HS-5 (cell line): ENCODE results near the gene PSTPIP1.
"Not testable (repeated sequence)": the region's sequence is repeated elsewhere in the genome, so short reads cannot be mapped to it uniquely, and the experiment has no call there.

Experiments
- DNase-seq: peaks from one replicate; pipeline ENCODE4 v3.0.0-alpha.2; 2012; ENCODE audit warnings: low read depth

The PSTPIP1 gene

DNA sequence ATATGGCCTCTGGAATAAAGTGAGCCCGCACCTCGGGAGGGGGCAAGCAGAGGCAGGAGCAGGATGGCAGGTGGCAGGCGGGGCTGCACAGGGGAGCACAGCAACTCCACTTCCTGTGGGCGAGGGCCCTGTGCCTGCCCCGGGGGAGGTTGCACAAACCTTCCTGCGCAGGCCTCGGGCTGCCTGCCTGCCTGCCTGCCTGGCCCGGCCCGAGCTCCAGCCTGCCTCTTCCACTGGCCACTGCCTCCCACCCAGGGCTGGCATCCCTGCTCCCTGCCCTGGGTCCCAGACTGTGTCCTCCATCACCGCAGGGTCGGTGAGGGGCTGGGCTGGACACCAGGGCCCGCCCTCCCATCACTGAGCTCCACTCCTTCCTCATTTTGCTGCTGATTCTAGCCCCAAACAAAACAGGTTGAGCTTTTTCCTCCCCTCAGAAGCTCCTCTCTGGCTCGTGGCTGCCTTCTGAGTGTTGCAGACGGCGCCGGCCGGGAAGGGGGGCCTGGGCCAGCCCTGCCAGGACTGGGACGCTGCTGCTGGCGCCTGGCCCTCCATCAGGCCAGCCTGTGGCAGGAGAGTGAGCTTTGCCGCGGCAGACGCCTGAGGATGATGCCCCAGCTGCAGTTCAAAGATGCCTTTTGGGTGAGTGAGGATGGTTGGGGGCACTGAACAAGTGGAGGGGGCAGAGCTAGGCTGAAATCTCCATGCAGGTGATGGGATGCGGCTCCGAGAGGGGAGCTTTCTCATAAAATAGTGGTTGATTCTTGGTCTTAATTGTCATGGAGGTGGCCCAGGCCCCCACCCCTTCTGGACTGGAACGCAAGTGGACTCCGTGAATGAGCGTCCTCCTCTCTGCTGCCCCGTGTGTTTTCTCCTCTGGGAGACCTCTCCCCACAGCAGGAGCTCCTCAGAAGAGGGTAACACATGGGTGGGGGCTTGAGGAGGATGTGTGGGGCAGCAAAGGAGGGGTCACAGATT, at the start of gene PSTPIP1:
Gene PSTPIP1 (plus strand): TSS at position 156 of the 975 bp plus-strand sequence. CDS start 448 bp downstream, at position 604.
- DNase-seq = no peak

DNA sequence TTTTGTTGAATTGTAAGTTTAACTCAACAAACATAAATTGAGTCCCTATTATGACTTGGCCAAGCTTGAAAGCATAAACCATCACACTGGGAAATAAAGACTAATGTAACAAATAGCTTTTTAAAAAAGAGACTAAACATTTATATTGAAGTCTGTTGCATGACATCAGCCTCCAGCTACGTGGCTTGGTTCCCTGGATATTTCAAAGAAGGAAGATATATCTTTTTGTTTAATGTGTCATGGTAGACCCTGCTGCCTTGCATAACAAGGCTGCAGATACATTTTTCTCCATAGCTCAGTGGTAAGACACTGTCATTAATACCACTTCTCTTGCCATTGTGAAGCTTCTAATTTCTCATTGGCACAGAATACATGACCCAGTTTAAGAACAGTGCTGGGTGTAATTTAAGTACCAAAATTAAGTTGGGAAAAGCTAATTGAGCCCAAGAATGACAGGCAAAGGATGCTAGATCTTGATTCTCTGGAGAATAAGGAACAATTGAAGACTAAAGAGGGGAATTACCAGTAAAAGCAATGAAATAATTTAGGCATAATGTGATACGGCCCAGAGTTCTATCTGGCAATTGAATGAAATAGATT, 49.3 kb upstream of the PSTPIP1 start:
- DNase-seq = no peak

DNA sequence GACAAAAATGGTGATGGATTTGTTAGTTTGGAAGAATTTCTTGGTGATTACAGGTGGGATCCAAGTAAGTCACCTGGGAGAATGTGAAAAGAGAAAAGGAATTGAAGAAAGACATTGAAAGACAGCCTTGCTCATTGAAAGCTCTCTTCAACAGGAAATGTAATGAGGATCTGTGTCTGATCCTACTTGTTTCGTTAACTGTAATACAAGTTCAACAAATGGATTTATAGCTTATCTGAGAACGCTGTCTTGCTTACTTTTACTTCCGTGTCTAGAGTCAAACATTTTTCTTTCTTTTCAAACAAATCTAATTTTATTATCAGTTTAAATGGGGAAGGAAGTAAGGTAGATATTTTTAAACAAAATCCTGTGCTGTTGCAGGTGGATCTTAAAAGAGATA, 47.5 kb upstream of the PSTPIP1 start:
- DNase-seq = no peak

DNA sequence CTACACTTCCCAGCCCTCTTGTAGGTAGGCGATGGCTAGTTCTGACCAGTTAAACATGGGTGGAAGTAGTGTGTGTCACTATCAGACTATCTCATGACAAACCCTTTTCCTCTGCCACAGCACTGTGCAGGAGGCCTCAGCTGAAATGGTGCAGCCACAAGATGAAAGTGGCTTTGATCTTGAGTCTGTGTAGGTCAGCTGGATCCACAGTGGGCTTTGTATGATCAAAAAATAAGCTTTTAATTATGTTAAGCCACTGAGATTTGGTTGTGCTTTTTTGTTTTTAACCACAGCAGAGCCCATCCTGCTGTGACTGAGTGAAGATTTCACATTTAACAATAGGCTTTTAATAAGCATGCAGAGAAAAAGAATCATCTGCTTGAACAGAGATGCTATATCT, 43.7 kb upstream of the PSTPIP1 start:
- no peak for DNase-seq

GRCh38 chr15:76953913-76954312, 41.0 kb upstream of the PSTPIP1 start:
- DNase-seq = no peak

DNA sequence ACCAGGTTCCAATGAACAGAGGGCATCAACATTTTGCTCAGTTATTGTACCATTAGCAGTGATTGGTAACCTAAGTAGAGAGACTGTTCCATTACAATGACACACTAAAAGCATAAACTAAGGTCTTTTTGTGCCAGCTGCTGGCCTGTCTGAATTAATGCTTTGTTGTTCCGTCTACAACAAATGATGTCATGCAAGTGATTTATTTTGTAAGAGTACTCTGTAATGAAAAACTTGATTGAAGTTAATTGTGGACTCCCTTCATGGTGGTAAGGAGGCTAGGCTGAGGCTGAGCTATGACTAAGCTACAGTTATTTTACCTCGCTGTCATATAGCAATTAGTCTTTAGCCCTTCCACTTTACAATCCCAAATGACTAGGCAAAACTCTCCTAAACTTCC, 40.2 kb upstream of the PSTPIP1 start:
- no peak for DNase-seq

GRCh38 chr15:76961268-76962011, 33.5 kb upstream of the PSTPIP1 start:
- no peak for DNase-seq

DNA sequence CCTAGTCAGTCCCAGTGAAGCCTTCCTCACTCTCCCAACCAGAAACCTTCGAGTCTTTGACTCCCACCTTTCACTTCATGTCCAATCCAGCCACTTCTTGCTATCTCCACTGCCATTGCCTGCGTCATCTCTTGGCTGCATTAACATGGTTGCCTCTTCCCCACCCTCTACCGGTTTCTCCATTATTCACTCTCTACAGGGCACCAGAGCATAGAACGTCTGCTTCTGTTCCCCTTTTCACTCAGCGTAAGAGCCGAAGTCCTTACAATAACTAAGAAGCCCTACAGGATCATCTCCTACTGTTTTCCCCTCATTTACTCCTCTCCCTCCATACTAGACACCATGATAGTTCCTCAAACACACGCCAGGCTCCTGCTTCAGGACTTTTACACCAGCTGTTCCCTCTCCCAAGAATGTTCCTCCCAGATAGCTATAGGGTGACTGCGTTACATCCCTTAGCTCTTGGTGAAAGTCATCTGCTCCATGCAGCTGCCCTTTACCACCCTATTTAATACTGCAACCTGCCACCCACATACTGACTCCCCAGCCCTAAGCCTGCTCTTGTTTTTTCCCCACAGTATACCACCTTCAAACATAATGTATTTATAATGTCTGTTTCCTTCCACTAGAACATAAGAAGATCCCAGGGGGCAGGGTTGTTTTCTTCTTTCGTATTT, 32.5 kb upstream of the PSTPIP1 start:
- no peak for DNase-seq

DNA sequence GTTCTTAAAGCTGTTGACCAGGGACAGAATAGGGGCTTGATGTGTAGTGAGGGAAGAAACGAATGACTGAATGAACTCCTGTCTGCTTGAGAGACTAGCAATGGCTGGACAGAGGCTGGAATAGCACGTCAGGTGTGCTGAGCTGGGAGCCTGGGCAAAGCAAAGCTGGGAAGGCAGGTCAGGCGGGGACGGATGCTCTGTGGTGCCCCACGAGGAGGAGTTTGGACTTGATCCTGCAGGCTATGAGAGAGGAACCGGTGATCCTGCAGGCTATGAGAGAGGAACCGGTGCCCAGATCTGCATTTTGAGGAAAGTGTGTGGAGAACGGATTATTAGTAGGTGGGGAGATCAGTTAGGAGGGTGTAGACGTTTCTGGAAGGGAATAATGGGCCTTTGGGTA, 31.3 kb upstream of the PSTPIP1 start:
- DNase-seq = no peak

DNA sequence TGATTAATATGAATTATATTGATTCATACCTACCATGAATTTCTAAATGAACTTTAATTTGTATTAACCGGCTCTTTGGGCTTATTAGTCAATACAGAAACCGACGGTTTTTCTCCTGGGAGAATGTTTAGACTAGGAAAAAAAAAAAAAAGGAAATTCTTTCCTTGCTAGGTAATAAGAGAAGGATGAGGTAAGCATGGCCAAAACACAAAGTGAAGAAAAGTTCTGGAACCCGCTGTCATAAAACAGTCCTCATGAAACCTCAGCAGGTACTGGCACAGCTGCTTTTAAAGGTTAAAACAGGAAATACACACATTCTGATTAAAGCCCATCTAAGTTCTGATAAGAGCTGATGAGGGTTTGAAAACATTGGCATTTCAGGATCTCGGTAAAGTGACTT, 30.8 kb upstream of the PSTPIP1 start:
- DNase-seq = no peak

DNA sequence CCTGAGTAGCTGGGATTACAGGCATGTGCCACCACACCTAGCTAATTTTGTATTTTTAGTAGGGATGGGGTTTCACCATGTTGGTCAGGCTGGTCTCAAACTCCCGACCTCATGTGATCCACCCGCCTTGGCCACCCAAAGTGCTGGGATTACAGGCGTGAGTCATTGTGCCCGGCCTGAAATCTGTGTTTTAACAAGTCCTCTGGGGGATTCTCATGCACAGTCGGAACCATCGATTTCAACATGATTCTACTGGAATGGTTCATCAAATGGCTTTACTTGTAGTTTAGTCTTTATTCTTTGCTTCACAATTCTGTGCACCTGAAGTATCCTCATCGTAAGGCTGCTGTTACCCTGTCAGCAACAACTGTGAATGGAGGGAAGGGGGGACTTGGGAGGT, 28.9 kb upstream of the PSTPIP1 start:
- not testable (repeated sequence) for DNase-seq

- DNase-seq = no peak
These were observed 27.9 kb upstream of the PSTPIP1 start for GRCh38 chr15:76967067-76967466.

GRCh38 chr15:76968306-76968705, 26.6 kb upstream of the PSTPIP1 start:
- no peak for DNase-seq

- DNase-seq = no peak
These were observed 22.3 kb upstream of the PSTPIP1 start for GRCh38 chr15:76972389-76973361.

DNA sequence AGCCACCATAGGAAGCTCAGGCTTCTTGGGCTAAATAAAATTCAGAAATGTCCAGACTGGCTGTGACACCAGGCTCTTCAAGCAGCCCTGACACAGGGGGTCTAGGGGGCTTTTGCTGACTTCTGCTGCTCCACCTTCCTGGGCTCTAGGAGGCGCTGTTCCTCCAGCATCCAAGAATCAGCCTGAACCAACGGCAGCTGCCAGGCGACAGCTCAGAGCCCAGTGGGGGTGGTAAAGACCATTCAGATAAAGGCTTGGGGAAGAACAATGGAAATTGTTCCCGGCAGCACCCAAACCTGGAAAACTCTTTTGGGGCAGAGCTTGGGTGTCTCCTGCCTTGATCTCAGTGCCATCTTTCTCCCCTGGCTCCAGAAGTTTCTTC, 21.6 kb upstream of the PSTPIP1 start:
- no peak for DNase-seq

DNA sequence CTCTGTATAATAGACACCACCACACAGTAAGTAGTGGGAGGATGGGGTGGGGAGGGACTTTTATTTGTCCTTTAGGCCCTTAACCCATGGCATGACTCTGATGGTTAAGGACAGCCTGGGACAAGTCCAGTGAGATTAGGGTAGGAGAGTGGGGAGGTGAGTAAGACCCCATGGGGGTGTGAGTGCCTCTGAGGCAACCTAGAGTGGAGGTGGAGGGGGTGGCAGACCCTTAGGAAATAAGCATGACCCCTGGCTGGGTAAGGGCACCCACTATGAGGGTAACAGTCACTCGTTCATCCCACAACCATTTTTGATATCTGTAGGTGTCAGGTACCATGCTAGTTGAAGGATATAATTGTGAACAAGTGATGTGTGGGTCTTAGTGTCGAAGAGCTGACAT, 21.0 kb upstream of the PSTPIP1 start:
- no peak for DNase-seq

GRCh38 chr15:76974456-76975036, 20.4 kb upstream of the PSTPIP1 start:
- DNase-seq = no peak

DNA sequence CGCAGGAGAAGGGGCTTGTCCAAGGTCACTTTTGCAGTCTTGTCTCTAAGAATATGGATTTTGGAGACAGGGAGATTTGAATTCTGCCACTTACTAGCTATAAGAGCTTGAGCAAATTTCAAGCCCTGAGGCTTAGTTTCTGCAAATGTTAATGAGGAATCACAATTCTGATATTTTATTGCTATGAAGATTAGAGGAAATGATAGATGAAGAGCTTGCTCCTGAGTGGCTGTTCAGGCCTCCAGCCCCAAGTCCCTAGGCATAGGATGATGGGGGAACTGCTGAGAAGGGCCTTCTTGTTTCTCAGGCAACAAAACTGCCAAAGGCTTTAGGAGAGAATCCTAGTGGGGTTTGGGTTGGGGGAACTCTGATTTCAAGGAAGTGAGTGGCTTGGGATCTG, 18.8 kb upstream of the PSTPIP1 start:
- DNase-seq = no peak

DNA sequence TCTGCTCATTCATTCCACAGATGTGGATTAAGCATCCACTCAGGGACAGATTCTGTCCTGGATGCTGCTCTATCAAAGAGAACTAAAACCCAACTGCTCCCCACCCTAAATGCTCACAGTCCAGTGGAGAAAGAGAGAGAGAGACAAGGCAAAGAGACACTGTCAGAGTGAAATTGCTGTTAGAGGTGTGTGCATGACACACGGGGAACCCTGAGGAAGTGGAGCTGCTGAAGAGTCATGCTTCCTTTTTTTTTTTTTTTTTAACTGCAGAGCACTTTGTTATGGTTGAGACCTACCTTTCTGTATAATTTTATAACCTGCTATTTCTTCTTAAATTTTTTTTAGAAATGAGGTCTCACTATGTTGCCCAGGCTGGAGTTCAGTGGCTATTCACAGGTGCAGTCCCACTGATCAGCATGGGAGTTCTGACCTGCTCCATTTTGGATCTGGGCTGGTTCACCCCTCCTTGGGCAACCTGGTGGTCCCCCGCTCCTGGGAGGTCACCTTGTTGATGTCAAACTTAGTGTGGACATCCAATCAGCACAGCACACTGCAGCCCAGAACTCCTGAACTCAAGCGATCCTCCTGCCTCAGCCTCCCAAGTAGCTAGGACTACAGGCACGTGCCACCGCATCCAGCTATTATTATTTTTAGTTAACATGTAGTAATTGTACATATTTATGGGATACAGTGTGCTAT, 18.2 kb upstream of the PSTPIP1 start:
- no peak for DNase-seq
